Measurements from ENCODE around the gene PEX1. TPM values are rescaled to one million over a fixed set of nuclear protein-coding genes. Genes with fewer than 3 reads are reported as not detected.

PEX1 gene
- total and polyA plus RNA-seq, 2 of the 13 experiments (the other 11 are each of a cell fraction or from before 2014, with no cell fraction given) = 16.6 to 22.4 TPM

DNA sequence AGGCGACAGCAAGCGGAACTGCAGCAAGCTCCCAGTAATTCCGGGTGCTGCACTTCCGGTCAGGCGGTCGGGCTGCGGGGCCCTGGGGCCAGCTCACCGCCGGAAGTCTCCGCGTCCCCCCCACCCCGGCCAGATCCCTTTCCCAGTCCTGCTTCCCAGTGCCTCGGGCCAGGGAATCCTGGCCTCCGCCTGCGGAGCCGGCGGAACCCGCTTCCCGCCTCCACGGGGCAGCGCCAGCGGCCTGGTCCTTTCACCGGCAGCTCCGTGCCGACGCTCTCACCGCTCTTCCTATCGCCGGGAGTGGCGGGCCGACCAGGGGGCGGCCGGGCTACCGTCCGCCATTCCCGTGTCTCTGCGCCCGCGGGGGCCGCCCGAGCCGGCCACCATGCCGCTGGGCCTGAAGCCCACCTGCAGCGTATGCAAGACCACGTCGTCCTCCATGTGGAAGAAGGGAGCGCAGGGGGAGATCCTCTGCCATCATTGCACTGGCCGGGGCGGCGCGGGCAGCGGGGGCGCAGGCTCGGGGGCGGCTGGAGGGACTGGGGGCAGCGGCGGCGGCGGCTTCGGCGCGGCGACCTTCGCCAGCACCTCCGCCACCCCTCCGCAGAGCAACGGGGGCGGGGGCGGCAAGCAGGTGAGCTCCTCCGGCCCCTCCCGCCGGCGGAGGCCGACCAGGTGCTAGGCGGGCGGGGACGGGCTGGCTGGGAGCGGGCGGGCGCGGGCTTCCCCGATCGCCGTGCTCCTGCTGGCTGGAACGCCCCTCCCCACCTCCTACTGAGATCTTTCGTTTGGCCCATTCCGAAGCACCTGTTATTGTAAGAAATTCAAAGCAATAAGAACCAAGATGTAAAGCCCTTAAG is 80.7 kb downstream of the PEX1 start, which contains the start of gene GATAD1 (continued):
- TF ChIP-seq, protein P1, sequence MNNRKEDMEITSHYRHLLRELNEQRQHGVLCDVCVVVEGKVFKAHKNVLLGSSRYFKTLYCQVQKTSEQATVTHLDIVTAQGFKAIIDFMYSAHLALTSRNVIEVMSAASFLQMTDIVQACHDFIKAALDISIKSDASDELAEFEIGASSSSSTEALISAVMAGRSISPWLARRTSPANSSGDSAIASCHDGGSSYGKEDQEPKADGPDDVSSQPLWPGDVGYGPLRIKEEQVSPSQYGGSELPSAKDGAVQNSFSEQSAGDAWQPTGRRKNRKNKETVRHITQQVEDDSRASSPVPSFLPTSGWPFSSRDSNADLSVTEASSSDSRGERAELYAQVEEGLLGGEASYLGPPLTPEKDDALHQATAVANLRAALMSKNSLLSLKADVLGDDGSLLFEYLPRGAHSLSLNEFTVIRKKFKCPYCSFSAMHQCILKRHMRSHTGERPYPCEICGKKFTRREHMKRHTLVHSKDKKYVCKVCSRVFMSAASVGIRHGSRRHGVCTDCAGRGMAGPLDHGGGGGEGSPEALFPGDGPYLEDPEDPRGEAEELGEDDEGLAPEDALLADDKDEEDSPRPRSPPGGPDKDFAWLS (CRISPR knock-in tag; IDR thresholded peaks at IDR 0.05; ENCODE audit: borderline replicate concordance) = no peak
- peak; percentile 87 for TF ChIP-seq YY1 (IDR thresholded peaks at IDR 0.05; ENCODE audit: insufficient read depth, insufficient replicate concordance, low read depth, low read length)
- peak; percentile 91 for TF ChIP-seq ERF (CRISPR knock-in tag; IDR thresholded peaks at IDR 0.05)
- peak; percentile 60; the same call in 1 of the 2 replicates for TF ChIP-seq ZNF510 (CRISPR knock-in tag; IDR thresholded peaks at IDR 0.05; ENCODE audit: low read depth)
- no peak for TF ChIP-seq ZNF44 (CRISPR knock-in tag; IDR thresholded peaks at IDR 0.05)
- no peak for TF ChIP-seq DDIT3 (CRISPR knock-in tag; IDR thresholded peaks at IDR 0.05)
- no peak for TF ChIP-seq CAMTA2 (CRISPR knock-in tag; IDR thresholded peaks at IDR 0.05; ENCODE audit: borderline replicate concordance)
- no peak; the same call in 1 of the 2 replicates for TF ChIP-seq PAX8 (CRISPR knock-in tag; IDR thresholded peaks at IDR 0.05; ENCODE audit: borderline replicate concordance)
- TF ChIP-seq, protein P2, sequence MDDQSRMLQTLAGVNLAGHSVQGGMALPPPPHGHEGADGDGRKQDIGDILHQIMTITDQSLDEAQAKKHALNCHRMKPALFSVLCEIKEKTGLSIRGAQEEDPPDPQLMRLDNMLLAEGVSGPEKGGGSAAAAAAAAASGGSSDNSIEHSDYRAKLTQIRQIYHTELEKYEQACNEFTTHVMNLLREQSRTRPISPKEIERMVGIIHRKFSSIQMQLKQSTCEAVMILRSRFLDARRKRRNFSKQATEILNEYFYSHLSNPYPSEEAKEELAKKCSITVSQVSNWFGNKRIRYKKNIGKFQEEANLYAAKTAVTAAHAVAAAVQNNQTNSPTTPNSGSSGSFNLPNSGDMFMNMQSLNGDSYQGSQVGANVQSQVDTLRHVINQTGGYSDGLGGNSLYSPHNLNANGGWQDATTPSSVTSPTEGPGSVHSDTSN (CRISPR knock-in tag; IDR thresholded peaks at IDR 0.05; ENCODE audit: borderline replicate concordance) = 0 out of 2 replicates have a peak, but pooled peaks have one; percentile 53
- TF ChIP-seq ZNF746 (CRISPR knock-in tag; IDR thresholded peaks at IDR 0.05) = no peak
- TF ChIP-seq FIP1L1 (IDR thresholded peaks at IDR 0.05; ENCODE audit: borderline replicate concordance, insufficient read depth, low read depth, low read length) = no peak
- TF ChIP-seq HMG20A (CRISPR knock-in tag; IDR thresholded peaks at IDR 0.05; ENCODE audit: borderline replicate concordance) = no peak
- TF ChIP-seq, protein P3, sequence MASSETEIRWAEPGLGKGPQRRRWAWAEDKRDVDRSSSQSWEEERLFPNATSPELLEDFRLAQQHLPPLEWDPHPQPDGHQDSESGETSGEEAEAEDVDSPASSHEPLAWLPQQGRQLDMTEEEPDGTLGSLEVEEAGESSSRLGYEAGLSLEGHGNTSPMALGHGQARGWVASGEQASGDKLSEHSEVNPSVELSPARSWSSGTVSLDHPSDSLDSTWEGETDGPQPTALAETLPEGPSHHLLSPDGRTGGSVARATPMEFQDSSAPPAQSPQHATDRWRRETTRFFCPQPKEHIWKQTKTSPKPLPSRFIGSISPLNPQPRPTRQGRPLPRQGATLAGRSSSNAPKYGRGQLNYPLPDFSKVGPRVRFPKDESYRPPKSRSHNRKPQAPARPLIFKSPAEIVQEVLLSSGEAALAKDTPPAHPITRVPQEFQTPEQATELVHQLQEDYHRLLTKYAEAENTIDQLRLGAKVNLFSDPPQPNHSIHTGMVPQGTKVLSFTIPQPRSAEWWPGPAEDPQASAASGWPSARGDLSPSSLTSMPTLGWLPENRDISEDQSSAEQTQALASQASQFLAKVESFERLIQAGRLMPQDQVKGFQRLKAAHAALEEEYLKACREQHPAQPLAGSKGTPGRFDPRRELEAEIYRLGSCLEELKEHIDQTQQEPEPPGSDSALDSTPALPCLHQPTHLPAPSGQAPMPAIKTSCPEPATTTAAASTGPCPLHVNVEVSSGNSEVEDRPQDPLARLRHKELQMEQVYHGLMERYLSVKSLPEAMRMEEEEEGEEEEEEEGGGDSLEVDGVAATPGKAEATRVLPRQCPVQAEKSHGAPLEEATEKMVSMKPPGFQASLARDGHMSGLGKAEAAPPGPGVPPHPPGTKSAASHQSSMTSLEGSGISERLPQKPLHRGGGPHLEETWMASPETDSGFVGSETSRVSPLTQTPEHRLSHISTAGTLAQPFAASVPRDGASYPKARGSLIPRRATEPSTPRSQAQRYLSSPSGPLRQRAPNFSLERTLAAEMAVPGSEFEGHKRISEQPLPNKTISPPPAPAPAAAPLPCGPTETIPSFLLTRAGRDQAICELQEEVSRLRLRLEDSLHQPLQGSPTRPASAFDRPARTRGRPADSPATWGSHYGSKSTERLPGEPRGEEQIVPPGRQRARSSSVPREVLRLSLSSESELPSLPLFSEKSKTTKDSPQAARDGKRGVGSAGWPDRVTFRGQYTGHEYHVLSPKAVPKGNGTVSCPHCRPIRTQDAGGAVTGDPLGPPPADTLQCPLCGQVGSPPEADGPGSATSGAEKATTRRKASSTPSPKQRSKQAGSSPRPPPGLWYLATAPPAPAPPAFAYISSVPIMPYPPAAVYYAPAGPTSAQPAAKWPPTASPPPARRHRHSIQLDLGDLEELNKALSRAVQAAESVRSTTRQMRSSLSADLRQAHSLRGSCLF (CRISPR knock-in tag; IDR thresholded peaks at IDR 0.05; ENCODE audit: borderline replicate concordance) = no peak
- 0 out of 2 replicates have a peak, but pooled peaks have one; percentile 36 for TF ChIP-seq EEA1 (CRISPR knock-in tag; IDR thresholded peaks at IDR 0.05; ENCODE audit: borderline replicate concordance)
- TF ChIP-seq SALL1 (CRISPR knock-in tag; IDR thresholded peaks at IDR 0.05) = peak; percentile 78
- TF ChIP-seq GLMP (CRISPR knock-in tag; IDR thresholded peaks at IDR 0.05; ENCODE audit: borderline replicate concordance) = no peak
